B cell (primary cell): ENCODE measurements around the gene BNIP2.

ENCODE experiments used
- CTCF ChIP-seq: fragments of 200-600 bp; IDR thresholded peaks from one replicate; pipeline ENCODE4 v1.8.0; 2022; ENCODE audit warnings: antibody characterized with exemption, mild to moderate bottlenecking
- EZH2 ChIP-seq: IDR thresholded peaks from 2 replicates; pipeline ENCODE4 v1.6.1; 2012; ENCODE audit warnings: borderline replicate concordance, low read depth, mild to moderate bottlenecking, moderate library complexity, low read length; ENCODE audit not compliant: insufficient read depth, poor library complexity, severe bottlenecking

GRCh38 chr15:59618406-59618805 is 70.7 kb downstream of the BNIP2 start:
- no peak for TF ChIP-seq CTCF
- no peak for TF ChIP-seq EZH2
